ELR (cell line): Measurements from ENCODE around the gene MUC20.
A peak's percentile ranks its signal among the peaks of the same experiment; 100 is the strongest.
"Not testable (repeated sequence)": the region's sequence is repeated elsewhere in the genome, so short reads cannot be mapped to it uniquely, and the experiment has no call there.

Source experiments
- DNase-seq: peaks from one replicate; pipeline ENCODE4 v3.0.0-alpha.2; 2015; ENCODE audit warnings: low read depth

Gene MUC20

DNA sequence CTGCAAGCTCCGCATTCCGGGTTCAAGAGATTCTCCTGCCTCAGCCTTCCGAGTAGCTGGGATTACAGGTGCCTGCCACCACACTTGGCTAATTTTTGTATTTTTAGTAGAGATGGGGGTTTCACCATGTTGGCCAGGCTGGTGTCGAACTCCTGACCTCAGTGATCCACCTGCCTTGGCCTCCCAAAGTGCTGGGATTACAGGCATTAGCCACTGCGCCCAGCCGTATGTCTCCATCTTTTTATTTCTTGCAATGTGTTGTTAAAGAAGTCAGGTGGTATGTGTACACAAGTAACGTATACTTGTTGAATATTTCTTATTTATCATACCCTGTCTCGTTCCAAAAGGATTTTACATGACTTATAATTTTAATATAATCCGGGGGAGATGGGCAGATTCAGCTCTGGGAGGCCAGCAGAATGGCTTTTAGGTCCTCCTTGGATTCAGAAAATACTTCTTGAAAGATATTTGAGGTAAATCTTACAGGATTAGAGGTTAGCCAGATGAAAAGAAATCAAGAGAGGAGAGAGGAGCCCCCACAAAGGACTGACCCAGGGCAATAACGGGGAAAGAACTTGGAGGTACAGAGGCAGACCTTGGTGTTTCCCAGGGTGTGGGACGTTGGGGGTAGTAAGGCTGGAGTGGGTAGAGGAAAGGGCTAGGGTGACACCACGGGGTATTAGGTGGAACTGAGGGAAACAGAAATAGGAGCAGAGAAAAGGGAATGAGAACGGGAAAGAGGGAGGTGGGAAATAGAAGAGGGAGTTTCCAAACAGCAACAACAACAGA, 27.2 kb upstream of the MUC20 start:
- DNase-seq = no peak

DNA sequence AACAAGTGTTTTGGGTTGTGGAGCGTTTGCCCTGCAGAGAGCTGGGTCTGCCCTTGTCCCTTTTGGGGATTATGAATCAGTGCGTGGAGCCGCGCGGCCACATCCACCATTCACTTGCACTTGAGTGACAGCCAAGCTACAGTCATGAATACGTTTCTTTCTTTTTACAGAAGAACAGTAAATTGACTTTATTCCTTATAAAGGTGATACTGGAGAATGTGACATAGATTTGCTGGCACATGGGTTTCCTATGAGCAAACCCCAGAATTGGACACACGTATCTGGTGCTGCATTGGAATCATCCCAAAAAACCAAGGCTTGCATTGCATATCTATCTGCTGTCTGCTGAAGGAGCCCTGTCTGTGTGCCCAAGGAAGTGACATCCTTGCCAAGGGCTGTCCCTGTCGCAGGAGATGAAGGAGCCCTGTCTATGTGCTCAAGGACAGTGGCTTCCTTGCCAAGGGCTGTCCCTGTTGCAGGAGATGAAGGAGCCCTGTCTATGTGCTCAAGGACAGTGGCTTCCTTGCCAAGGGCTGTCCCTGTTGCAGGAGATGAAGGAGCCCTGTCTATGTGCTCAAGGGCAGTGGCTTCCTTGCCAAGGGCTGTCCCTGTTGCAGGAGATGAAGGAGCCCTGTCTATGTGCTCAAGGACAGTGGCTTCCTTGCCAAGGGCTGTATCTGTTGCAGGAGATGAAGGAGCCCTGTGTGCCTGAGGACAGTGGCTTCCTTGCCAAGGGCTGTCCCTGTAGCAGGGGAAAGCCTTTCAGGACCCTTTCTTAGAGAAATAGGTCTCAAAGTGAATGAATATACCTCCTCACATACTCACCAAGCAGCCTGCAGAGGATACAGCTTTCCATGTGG, 26.3 kb upstream of the MUC20 start:
- not testable (repeated sequence) for DNase-seq

- no peak for DNase-seq
Measured at GRCh38 chr3:195696632-195697278, 24.0 kb upstream of the MUC20 start.

GRCh38 chr3:195697582-195698324, 23.0 kb upstream of the MUC20 start:
- peak; percentile 98 for DNase-seq

- no peak for DNase-seq
Measured at GRCh38 chr3:195698325-195698646, 22.5 kb upstream of the MUC20 start.

GRCh38 chr3:195698647-195699387, 22.0 kb upstream of the MUC20 start:
- DNase-seq = no peak

- DNase-seq = no peak
Measured at GRCh38 chr3:195699388-195699771, 21.4 kb upstream of the MUC20 start.

DNA sequence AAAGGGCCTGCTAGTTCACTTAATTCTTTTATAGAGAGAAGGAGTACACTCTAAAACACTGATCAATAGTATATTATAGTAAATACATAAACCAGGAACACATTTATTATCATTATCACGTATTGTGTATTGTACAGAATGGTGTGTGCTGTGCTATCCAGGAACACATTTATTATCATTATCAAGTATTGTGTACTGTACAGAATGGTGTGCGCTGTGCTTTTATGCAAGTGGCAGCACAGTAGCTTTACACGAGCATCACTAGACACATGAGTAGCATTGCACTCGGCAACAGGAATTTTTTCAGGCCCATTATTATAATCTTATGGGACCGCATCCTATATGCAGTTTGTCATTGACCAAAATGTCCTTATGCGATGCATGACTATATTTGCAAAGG, 20.9 kb upstream of the MUC20 start:
- DNase-seq = no peak

DNA sequence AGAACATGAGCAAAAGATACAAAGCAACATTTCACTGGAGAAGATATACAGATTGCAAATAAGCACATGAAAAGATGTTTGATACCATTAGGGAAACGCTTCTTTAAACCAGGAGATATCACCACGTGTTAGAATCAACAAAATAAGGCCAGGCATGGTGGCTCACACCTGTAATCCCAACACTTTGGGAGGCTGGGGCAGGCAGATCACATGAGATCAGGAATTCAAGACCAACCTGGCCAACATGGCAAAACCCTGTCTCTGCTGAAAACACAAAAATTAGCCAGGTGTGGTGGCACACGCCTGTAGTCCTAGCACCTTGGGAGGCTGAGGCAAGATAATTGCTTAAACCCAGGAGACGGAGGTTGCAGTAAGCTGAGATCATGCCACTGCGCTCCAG, 20.5 kb upstream of the MUC20 start:
- no peak for DNase-seq

DNA sequence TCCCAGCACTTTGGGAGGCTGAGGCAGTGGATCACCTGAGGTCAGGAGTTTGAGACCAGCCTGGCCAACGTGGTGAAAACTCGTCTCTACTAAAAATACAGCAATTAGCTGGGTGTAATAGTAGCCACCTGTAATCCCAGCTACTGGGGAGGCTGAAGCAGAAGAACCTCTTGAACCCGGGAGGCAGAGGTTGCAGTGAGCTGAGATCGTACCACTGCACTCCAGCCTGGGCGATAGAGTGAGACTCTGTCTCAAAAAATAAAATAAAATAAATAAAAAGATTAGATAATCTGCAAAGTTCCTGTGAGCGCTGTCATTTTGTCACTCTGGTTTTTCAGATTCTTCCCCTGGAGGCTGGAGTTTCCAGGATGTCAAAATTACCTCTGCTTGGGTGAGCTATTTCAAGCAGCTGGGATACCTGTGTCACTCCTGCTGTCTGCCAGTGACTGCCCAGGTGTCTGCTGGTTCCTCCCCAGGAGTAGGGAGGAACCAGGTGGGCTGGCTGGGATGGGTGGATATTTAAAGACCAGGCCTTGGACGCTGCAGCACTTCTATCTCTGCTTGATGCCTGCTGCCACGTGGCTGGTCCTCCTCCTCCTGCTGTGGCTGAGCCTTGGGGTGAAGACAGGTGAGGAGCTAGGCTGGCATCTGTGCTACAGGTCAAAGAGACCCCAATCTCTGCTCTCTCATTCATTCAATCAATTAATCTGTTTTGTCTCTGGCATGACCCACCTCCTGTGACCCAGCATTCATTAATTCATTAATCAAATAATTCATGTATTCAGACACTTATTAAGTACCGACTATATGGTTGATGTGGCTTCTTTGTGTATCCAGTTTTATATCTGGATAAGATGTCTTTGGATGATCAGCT, 19.5 kb upstream of the MUC20 start:
- no peak for DNase-seq

DNA sequence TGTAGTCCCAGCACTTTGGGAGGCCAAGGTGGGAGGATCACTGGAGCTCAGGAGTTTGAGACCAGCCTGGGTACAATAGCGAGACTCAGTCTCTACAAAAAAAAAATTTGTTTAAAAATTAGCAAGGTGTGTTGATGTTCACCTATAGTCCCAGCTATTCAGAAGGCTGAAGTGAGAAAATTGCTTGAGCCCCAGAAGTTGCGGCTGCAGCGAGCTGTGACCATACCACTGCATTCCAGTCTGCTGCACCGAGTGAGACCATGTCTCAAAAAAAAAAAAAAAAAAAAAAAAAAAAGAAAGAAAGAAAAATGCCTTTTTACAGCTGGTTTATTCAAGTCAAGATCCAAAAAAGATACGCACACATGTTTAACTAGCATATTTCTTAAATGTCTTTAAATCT, 17.0 kb upstream of the MUC20 start:
- DNase-seq = no peak

DNA sequence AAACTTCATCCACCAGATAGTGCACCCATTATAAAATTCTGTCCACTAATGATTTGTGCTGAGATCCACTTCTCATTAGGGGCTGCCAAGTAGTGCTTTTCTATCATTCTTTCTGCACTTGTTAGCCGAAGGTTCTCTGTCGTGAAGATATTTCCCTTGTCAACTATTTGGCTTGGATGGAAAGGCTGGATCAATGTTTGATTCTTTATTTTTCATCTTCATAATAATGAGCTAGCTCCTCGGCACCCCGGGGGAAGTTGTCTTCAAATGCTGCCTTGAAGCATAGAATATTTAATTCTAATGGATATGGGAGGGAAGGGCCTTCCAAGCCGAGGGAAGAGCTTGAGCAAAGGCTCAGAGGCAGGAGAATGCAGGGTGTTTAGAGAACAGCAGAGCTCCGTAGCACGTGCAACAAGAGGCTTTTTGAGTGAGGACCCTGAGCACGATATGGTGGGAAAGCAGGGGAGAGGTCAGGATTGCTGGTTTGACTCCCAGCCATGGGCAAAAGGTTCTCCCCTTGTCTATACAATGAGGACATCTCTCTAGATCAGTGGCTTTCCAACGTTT, 16.3 kb upstream of the MUC20 start:
- no peak for DNase-seq

- DNase-seq = no peak
Measured at GRCh38 chr3:195705081-195705991, 15.4 kb upstream of the MUC20 start.

DNA sequence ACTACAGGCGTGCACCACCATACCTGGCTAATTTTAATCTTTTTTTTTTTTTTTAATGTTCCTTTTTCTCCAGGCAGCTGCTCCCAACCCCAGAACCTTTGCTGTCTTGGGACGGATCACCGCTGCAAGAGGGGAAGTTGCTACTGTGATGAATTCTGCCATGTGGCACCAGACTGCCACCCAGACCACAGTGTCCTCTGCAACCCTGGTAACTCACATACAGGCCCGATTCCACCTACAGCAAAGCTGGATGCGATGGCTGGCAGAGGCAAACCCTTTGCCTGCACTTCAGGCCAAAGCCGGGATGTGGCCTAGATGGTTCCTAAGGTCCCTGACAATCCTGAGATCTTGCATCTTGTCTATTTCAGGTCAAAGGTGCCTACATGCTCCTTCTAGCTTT, 12.7 kb upstream of the MUC20 start:
- no peak for DNase-seq

GRCh38 chr3:195708626-195709481, 11.9 kb upstream of the MUC20 start:
- no peak for DNase-seq

GRCh38 chr3:195709676-195710085, 11.1 kb upstream of the MUC20 start:
- DNase-seq = no peak

DNA sequence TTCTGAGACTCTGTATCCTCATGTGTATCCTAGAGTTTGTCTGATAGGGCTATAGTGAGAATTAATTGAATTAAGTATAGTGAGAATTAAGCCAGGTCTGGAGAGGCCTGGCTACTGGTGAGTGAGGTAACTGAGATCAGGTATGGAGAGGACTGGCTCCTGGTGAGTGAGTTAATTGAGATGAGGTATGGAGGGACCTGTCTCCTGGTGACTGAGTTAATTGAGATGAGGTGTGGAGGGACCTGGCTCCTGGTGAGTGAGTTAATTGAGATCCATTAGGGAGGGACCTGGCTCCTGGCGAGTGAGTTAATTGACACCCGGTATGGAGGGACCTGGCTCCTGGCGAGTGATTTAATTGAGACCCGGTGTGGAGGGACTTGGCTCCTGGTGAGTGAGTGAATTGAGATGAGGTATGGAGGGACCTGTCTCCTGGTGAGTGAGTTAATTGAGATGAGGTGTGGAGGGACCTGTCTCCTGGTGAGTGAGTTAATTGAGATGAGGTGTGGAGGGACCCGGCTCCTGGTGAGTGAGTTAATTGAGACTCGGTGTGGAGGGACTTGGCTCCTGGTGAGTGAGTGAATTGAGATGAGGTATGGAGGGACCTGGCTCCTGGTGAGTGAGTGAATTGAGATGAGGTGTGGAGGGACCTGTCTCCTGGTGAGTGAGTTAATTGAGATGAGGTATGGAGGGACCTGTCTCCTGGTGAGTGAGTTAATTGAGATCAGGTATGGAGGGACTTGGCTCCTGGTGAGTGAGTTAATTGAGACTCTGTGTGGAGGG, 10.5 kb upstream of the MUC20 start:
- DNase-seq = not testable (repeated sequence)
